Measurements from ENCODE around the gene MARCHF11.

MARCHF11 gene

DNA sequence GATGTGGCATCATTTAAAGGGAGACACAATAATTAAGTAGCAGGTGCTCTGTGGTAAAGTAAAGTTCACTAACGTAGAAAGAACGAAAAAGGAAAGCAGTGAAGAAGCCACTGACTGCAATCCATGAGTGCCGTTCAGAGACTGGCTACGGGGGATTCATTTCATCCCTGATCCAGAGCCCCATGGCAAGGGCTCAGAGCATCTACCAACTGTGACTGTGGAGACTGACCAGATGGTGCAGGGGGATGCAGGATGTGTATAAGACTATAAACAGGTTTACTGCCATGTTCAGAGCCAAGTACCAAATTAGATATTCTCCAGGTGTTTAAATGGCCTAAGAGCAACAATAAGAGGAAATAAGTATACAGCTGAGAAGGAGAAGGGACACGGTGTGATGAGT lies 47.7 kb downstream of the MARCHF11 start:
- no peak for DNase-seq (ENCODE audit: low read depth)

DNA sequence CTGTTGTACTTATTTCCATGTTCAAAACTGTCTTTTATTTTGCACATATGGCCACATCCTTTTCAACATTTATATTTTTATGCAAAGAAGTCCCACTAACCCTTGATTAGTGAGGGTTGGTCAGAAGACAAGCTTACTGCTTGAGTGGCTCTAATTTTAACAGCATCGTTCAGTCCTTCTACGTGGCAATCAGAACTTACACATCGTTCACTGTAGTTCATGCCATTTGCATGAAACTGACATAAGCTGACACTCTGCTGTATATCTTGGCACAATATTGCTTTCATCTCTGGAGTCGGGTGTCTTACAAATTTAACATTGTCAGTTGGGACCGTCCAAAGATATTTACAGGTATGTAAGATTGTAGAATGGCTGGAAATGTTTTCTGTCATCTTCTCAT lies 50.6 kb downstream of the MARCHF11 start:
- DNase-seq (ENCODE audit: low read depth), result no peak

DNA sequence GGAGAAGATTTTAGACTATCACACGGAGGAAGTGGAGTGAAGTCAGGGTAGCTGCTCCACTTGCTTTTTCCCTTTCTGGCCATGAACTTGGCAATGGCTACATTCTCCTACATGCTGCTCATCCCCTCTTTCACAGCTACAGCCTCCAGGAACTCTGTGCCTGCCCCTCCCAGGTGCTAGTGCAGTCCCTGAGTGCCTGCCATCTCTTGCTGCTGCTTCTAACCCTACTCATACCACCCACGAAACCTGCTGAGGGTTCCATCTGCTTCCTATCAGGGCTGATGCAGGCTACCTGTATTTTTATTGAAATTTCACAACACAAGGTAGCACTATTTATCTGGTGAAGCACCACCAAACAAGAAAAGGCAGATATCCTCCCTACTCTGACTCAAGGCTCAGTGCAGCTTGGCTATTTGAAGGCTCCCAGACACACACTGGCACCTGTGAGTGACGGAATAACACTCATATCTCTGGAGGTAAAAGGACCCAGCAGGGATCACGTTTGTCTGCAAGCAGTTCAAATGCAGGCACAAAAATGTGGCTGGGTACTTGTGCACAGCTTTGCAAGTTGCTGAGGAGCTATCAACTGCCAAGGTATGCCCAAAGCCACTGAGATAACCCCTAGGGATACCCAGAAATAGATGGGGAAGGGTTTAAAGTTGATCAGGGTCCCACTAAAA lies 51.6 kb downstream of the MARCHF11 start:
- DNase-seq (ENCODE audit: low read depth), result no peak

DNA sequence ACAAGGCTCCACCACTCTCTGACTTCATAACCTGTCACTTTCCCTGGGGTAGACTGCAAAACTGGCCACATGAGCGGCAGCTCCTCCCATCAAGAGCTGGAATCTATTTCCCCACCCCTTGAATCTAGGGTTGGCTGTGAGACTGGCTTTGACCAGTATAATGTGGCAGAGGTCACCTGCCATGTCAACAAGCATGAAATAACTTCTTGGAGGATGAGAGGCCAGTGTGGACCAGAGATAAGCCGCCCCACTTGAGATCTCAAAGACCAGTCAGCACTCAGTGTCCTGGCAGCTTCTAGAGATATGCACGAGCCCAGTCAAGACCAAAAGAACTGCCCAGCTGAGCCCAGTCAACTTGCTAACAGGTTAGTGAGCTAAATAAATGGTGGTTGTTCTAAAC lies 59.0 kb downstream of the MARCHF11 start:
- no peak for DNase-seq (ENCODE audit: low read depth)

DNA sequence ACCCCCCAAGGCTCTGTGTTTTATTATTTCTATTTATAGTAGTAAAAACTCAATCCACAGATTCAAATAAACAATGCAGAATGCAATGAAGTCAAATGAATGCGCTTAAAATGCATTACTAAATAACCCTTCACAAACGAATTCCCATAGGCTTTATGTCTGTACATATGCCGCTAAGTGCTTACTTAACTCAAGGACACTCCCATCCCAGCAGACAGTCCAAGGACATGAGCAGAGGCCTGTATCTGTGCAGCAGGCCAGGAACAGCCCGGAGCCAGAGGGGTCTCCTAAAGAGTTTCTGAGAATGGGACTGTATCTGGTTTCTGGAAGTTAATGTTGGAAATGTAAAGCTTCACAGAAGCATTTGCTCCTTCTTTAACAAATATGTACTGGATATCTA lies 59.8 kb downstream of the MARCHF11 start:
- DNase-seq (ENCODE audit: low read depth), result no peak

DNA sequence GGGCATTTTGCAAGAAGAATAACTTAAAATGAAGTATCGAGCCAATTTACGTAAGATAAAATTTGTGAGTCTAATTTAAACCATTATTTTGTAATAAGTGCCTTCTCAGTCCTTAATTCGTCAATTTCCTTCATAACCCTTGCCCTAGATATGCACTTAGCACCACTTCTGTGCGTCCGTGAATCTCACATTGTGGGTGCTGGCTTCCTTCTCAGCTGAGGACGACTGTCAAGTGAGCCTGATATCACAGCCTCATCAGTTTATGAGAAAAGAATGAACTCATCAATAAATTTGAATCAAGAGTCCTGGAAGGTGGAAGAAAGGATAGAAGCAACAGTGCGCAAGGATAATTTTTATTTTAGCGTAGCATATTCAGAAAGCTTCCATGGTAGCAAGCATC lies 64.5 kb downstream of the MARCHF11 start:
- DNase-seq (ENCODE audit: low read depth), result no peak

DNA sequence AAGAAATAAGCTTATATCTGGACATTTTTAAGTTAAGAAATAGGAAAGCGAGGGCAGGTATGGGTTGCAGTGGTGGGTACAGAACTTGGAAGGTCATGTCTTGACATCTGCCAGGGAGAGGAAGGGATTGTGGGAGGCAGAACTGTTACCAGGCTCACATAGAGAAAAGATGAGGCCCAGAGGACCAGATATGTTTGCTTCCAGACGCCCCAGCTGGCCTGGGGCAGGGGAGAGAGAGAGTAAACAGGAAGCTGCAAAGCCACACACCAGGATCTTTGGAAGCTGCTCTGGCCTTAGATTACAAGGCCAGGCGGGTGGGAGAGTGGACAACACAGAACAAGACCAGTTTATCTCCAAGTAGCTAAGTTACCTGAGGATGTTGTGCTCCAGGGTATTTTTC lies 71.2 kb downstream of the MARCHF11 start:
- DNase-seq (ENCODE audit: low read depth), result no peak

DNA sequence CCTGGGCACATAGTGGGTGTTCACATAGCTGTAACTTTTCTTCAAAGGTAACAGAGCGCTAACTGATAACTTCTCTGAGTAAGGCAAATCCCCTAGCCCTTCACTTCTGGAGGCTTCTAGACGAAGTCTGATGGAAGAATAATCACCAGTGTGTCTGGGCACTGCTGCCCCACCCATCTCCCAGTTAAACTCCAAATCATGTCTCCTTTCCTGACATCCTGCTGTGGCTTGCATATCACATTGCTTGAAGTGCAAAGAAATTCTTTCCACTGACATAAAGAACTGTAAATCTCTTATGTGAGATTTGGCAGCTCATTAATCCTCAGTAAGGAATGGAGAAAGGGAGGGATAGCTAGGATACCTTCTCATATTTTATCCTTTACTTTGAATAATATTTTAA lies 74.6 kb downstream of the MARCHF11 start:
- no peak for DNase-seq (ENCODE audit: low read depth)

DNA sequence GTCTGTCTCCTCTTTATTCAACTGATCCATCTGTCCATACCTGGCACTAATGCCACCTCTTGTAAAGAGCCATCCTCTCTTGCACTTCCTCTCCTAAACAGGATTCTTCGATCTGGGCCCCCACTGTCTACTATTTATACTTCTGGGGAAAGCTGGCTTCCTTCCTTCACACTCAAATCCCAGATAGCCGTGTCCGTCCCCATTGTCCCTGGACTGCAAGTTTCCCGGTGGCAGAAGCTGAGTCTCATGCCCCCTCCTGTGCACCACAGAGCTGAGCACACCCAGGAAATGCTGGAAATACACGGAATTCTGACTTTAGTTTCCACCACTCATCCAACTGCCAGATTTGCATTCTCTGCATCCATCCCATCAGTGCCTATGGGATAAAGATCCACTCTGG lies 84.0 kb downstream of the MARCHF11 start:
- no peak for DNase-seq (ENCODE audit: low read depth)

DNA sequence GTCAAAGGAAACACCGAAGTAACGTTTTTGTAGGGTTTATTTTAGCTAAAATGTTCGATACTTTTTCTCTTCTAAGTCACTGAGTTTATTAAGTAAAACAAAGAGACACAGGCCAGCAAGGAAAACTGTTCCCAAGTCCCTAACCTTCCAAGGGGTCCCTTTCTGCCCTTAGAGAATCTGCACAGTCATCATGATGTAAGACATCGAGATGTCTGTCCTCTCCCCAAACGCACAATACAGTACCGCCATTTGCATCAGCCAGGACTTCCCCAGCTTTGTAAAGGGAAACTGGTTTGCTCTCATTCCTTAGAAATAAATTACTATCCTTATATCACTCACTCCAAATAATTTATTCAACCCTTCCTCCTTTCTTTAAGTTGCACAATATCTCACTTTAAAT lies 89.3 kb downstream of the MARCHF11 start:
- DNase-seq (ENCODE audit: low read depth), result no peak

DNA sequence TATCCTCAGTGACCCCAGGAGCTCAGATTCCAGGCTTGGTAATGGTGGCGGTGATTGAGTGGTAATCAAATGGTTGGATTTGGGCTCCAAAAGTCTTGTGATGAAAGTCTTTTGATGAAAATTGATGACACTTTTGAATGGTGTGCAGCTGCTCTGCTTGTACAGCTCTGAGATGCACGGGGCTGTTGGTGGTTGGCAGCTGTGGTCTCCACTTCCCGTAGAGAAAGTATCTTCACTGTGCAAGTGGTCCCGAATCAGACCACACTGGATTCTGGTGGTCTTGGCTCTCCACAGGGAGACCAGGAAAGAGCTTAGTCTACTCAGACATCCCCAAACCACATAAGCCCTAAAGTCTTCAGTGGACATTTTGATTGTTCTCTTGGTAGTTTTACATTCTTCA lies 96.6 kb downstream of the MARCHF11 start:
- DNase-seq (ENCODE audit: low read depth), result no peak

DNA sequence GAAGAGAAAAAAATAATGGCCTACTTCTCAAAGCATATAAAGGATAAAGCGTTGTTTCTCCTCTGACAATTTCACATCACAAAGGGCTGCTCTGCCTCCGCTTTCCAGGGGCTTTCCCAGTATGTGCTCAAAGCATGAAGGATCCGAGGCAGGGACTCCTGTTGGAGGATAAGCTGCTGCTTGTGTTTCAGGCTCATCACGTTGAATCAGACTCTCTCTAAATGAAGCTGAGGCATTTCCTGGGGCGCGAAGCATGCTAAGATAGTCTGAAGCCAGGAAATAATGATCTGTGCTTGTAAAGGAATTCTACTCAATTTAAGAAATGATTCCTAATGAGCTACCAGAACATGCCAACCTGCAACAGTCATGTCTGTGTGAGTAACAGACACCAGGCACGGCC lies 97.5 kb downstream of the MARCHF11 start:
- no peak for DNase-seq (ENCODE audit: low read depth)

DNA sequence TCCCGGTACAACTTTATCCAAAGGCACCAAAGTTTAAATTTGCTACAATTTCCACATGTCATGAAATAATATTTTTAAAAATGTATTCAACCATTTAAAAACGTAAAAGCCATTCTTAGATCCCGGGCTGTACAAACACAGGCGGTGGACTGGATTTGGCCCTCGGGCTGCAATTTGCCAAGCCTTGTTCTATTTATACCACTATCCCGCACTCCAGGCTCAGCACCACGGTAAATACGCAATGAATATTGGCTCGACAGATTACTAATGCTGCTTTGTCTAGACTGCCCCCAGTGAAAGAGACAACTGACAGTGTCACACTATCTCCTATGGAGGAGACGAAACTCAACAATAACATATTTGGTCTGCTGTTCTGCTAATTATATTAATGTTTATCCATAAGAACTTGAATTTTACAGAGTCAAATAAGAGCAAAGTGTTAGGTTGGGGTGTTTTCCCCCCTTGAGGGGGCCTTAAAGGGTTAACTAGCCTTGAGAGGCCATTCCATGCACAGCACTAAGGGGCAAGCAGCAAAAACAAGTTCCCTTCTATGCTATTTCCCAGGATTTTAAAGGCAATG lies 98.1 kb downstream of the MARCHF11 start:
- DNase-seq (ENCODE audit: low read depth), result no peak

DNA sequence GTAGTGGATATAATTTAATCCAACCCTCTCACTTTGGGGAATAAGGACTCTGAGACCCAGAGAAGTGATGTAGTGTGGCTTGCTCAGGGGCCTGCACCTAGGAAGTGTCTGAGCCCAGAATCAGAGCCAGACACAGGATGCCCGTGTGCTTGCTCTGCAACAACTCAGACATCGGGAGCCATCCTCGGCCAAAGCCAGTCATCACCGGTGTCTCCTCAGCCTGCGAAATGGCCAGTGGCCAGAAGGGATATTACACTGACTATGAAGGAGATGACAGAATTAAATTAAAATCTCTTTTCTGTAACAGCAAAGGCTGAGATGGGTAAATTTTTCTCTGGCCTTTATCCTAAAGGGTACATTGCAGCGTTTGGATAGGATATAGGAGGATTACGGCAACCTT lies 102.9 kb downstream of the MARCHF11 start:
- no peak for DNase-seq (ENCODE audit: low read depth)

DNA sequence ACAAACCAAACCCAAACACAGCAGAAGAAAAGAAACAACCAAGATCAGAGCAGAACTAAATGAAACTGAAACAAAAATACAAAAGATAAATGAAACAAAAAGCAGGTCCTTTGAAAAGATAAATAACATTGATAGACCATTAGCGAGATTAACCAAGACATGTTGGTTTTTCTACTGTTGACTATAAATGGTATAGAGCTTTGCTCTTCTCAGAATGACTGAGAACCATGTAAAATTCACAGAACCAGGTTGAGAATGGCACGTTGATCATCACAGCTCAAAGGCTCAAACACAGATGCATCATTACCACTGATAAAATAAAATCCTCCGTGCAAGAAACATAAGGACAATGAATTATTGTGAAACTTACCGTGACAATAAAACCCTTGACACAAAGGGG lies 105.2 kb downstream of the MARCHF11 start:
- no peak for DNase-seq (ENCODE audit: low read depth)

DNA sequence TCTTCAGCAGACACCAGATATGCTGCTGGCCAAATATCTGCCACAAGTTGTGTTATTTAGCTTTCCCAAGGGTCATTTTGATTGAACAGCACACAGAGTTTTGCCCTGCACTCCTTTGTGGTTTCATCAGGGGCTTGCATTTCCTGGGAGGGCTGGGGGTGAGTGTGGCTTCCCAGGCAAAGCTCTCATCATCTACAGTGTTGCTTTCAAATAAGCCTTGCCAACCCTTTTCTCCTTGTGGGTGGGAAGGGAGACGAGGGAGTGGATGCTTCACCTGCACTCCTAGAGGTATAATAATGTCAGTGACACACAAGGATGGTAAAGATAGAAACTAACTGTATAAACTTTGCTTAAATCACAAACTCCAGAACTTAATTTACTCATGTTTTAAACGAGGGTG lies 107.0 kb downstream of the MARCHF11 start:
- no peak for DNase-seq (ENCODE audit: low read depth)

DNA sequence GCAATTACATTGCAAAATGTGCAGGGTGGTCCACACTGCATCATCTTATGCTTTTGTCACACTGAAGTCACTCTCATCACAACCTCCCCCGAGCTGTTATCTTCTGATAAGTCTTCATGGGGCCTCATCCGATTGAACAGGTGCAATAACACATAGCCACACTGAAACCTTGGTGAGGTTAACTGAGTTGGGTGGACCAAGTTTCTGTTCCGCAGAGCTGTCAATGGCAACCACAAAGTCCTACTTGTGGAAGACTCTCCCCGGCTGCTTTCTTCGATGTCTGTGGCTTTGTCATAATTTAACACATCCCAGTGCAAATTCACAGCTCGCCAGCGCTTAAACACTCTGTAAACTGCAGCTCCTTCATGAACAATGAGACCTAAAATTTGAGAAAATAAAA lies 112.2 kb downstream of the MARCHF11 start:
- no peak for DNase-seq (ENCODE audit: low read depth)

DNA sequence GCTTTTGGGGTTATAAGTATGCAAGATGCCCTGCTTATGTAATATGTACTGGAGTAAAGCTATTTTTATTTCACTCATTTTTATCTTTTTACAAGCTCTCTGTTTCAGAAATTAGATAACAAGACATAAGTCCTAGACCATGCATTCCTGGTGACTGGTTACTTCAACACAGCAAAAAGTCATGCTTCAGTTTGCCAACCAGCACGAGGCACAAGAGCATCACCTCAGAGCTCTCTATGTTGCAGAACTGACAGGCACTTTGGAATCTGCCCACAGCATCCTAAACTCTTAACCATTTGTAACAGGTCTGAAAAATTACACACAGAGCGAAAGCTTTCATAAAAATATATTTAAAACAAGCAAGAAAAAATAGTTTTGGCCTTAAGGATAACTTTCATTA lies 112.8 kb downstream of the MARCHF11 start:
- no peak for DNase-seq (ENCODE audit: low read depth)

DNA sequence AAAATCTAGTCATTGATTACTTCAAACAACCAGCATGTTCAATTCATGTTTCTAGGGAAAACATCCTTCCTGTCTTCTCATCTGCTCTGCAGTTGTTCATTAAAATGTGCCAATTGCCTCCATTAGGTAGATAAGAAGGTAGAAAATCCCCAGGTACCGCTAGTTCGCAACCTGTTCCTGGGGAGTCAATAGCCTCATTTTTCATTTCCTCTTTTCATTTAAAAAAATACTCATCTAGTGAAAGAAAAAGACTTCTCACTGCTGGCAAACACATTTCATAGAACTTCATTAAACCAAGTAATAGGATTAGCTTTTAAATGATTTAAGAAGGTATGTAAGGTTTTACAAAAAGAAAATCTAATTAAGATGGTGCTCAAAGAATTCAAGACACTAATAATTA lies 113.3 kb downstream of the MARCHF11 start:
- DNase-seq (ENCODE audit: low read depth), result no peak

DNA sequence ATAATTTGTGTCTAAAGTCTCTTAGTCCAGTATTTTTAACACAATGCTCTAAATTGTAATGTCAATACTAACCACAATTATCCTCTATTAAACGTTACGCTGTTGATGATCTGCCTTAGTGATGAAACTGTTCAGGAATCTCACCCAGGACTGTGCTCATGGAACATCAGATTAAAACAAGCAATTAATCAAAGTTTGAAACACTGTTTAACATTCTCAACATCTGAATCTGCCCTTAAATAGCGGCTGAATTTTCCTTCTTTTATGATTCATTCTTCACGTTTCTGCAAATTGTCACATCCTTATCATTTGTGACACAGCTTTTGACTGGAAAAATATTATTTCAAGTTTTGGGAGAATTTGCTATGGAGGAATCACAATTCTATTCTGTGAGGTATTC lies 113.8 kb downstream of the MARCHF11 start:
- no peak for DNase-seq (ENCODE audit: low read depth)

DNA sequence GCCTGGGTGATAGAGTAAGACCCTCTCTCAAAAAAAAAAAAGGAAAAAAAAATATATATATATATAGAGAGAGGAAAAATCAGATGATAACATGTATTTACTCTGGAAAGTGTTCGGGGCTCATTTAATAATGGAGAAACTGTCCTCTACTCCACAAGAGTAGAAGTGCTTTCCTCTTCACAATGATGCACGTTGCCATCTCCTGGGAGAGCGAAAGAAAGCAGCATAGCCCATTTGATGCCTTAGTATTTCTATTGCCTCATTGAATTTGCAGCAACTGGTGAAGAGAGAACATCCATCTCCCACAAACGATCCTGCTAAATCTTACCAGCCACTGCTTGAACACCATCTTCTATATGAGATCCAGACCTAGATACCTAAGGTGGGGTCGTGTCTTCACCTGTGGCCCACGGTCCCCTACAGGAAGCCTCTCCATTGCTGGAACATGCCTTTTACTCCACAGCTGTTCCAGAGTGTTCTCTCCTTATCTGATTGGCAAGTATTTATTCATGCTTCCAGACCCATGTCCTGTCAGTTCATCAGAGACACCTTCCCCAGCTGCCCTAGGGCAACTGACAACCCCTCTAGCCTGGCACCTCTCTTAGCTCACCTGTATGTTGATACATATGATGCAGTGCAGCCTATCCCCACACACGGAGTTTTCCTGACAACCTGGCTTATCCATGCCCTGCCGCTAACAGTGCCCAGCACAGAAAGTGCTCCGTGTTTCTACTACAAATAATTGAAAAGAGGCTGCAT lies 115.3 kb downstream of the MARCHF11 start:
- DNase-seq (ENCODE audit: low read depth), result no peak

DNA sequence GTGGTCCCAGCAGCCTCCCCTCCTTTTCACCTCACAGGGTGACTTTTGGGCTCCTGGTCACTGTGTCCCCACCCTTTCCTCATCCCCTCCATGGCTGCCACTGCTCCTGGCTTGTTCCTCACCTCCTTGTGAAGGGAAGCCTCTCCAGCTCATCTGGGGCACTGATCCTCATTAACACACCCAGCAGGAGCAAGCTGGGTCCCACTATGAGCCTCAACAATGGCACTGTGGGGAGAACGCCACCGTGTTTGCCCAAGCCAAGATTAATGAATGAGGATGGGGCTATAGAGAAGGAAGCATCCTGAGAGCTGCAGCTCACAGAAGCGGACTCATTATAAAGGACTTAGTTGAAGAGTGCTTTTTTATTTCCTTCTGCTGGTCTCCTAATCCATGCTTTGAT lies 118.4 kb downstream of the MARCHF11 start:
- DNase-seq (ENCODE audit: low read depth), result no peak

DNA sequence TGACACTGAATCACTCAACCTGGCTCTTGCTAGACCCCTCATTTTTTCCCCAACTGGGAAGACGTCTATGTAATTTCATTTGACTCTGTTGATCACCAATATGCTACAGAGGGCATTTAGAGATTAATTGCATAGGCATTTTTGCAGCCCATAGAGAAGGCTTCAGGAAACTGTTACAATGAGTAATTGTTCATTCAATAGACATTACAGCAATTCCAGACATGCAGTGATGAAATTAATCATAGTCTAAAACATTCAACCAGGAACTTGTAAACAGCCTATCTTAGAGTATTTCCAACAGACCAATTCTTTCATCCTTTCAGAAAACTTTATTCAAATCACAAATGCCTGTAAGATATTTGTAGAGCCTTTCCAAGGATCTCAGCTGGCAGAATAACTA lies 122.3 kb downstream of the MARCHF11 start:
- DNase-seq (ENCODE audit: low read depth), result no peak
